ENCODE measurements around the gene FGGY.
A peak's percentile ranks its signal among the peaks of the same experiment; 100 is the strongest.

Gene FGGY

GRCh38 chr1:59397139-59397858 is 100.4 kb downstream of the FGGY start:
- Histone ChIP-seq H3K4me3 (ENCODE audit: low read depth, low read length) (no peak overlapping the region), H3K9me3 (ENCODE audit: control insufficient read depth, insufficient read depth, low read depth, low read length) (no peaks in the 10 kb centered on the region), H3K27ac (ENCODE audit: extremely low read depth, low read depth, low read length) (no peak overlapping the region), H3K36me3 (ENCODE audit: control insufficient read depth in 2 of 2, insufficient read depth in 1 of 2, low read length in 2 of 2) (no peaks in the 10 kb centered on the region), H3K4me1 (ENCODE audit: control insufficient read depth, insufficient read depth, low read length) (peaks cover 18% of the 10 kb centered on the region)
- ChIA-PET POLR2A (no interaction called here), CTCF (no interaction called here)
- TF ChIP-seq EGR2 (tag by site-specific recombination; IDR thresholded peaks at IDR 0.05; ENCODE audit: low read depth) (peak; percentile 89), KLF1 (tag by site-specific recombination; IDR thresholded peaks at IDR 0.05) (peak; percentile 79), ZNF830 (tag by site-specific recombination; IDR thresholded peaks at IDR 0.05; ENCODE audit: low read depth) (no peak), ZFHX2 (tag by site-specific recombination; conservative IDR thresholded peaks at IDR 0.05) (peak; percentile 89)

DNA sequence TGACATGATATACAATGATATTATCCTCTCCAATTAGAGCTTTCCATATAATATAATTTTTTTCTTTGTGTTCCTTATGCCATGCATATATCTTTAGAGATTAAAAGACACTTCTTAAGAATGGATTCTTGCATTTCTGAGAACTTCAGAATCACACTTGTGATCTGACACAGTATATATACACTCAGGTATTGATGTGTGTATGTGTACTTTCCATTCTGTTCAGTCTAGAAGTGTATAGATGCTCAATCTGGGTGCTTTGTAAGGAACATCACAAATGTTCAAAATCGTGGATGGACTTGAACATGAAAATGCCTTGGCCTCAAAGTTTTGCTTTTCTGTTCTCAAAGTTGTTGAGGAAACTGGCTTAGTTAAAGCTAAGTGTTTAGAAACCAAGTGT is 102.7 kb downstream of the FGGY start:
- TF ChIP-seq SCRT1 (tag by site-specific recombination; IDR thresholded peaks at IDR 0.05; ENCODE audit: borderline replicate concordance) (no peak), MYNN (tag by site-specific recombination; IDR thresholded peaks at IDR 0.05; ENCODE audit: borderline replicate concordance) (no peak), ZNF658 (tag by site-specific recombination; IDR thresholded peaks at IDR 0.05) (no peak), ZNF48 (tag by site-specific recombination; IDR thresholded peaks at IDR 0.05) (no peak), ZNF214 (tag by site-specific recombination; IDR thresholded peaks at IDR 0.05; ENCODE audit: borderline replicate concordance) (no peak), ZNF121 (tag by site-specific recombination; IDR thresholded peaks at IDR 0.05) (no peak), ZNF544 (tag by site-specific recombination; IDR thresholded peaks at IDR 0.05) (no peak), ZNF561 (tag by site-specific recombination; IDR thresholded peaks at IDR 0.05; ENCODE audit: borderline replicate concordance) (no peak), ZNF560 (tag by site-specific recombination; IDR thresholded peaks at IDR 0.05; ENCODE audit: borderline replicate concordance) (no peak), ZNF571 (tag by site-specific recombination; IDR thresholded peaks at IDR 0.05) (no peak), ZNF677 (tag by site-specific recombination; IDR thresholded peaks at IDR 0.05) (no peak), TRIM28 (IDR thresholded peaks at IDR 0.05; ENCODE audit: borderline replicate concordance, low read length) (no peak), ZNF639 (tag by site-specific recombination; IDR thresholded peaks at IDR 0.05) (no peak), SP3 (tag by site-specific recombination; IDR thresholded peaks at IDR 0.05) (no peak), ZNF184 (tag by site-specific recombination; IDR thresholded peaks at IDR 0.05) (no peak), GLI2 (tag by site-specific recombination; IDR thresholded peaks at IDR 0.05; ENCODE audit: borderline replicate concordance, low read depth) (no peak)
- TF ChIP-seq, protein P1, sequence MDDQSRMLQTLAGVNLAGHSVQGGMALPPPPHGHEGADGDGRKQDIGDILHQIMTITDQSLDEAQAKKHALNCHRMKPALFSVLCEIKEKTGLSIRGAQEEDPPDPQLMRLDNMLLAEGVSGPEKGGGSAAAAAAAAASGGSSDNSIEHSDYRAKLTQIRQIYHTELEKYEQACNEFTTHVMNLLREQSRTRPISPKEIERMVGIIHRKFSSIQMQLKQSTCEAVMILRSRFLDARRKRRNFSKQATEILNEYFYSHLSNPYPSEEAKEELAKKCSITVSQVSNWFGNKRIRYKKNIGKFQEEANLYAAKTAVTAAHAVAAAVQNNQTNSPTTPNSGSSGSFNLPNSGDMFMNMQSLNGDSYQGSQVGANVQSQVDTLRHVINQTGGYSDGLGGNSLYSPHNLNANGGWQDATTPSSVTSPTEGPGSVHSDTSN (CRISPR knock-in tag; IDR thresholded peaks at IDR 0.05) = no peak
- TF ChIP-seq, protein P2, sequence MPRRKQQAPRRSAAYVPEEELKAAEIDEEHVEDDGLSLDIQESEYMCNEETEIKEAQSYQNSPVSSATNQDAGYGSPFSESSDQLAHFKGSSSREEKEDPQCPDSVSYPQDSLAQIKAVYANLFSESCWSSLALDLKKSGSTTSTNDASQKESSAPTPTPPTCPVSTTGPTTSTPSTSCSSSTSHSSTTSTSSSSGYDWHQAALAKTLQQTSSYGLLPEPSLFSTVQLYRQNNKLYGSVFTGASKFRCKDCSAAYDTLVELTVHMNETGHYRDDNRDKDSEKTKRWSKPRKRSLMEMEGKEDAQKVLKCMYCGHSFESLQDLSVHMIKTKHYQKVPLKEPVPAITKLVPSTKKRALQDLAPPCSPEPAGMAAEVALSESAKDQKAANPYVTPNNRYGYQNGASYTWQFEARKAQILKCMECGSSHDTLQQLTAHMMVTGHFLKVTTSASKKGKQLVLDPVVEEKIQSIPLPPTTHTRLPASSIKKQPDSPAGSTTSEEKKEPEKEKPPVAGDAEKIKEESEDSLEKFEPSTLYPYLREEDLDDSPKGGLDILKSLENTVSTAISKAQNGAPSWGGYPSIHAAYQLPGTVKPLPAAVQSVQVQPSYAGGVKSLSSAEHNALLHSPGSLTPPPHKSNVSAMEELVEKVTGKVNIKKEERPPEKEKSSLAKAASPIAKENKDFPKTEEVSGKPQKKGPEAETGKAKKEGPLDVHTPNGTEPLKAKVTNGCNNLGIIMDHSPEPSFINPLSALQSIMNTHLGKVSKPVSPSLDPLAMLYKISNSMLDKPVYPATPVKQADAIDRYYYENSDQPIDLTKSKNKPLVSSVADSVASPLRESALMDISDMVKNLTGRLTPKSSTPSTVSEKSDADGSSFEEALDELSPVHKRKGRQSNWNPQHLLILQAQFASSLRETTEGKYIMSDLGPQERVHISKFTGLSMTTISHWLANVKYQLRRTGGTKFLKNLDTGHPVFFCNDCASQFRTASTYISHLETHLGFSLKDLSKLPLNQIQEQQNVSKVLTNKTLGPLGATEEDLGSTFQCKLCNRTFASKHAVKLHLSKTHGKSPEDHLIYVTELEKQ (tag by site-specific recombination; IDR thresholded peaks at IDR 0.05; ENCODE audit: borderline replicate concordance) = no peak
- TF ChIP-seq, protein P3, sequence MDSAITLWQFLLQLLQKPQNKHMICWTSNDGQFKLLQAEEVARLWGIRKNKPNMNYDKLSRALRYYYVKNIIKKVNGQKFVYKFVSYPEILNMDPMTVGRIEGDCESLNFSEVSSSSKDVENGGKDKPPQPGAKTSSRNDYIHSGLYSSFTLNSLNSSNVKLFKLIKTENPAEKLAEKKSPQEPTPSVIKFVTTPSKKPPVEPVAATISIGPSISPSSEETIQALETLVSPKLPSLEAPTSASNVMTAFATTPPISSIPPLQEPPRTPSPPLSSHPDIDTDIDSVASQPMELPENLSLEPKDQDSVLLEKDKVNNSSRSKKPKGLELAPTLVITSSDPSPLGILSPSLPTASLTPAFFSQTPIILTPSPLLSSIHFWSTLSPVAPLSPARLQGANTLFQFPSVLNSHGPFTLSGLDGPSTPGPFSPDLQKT (IDR thresholded peaks at IDR 0.05; ENCODE audit: borderline replicate concordance, low read depth, low read length) = no peak
- Histone ChIP-seq H3K36me3 (ENCODE audit: control insufficient read depth in 2 of 2, insufficient read depth in 1 of 2, low read length in 2 of 2) (no peaks in the 10 kb centered on the region), H3K4me3 (ENCODE audit: low read depth, low read length) (no peak overlapping the region), H3K4me1 (ENCODE audit: control insufficient read depth, insufficient read depth, low read length) (peaks cover under 1% of the 10 kb centered on the region), H3K27ac (ENCODE audit: extremely low read depth, low read depth, low read length) (no peak overlapping the region), H3K9me3 (ENCODE audit: control insufficient read depth, insufficient read depth, low read depth, low read length) (no peaks in the 10 kb centered on the region)
- POLR2A ChIA-PET = no interaction called here
- CTCF ChIA-PET = interaction anchor here (0.6 kb wide), 1 partner anchor 159 kb away, joined by 3 read pairs; no protein-coding TSS in a partner anchor

Data from HEK293 (cell line).